ENCODE measurements around the gene SIT1. TPM values are rescaled to one million over a fixed set of nuclear protein-coding genes. Genes with fewer than 3 reads are reported as not detected.

The SIT1 gene
- polyA plus RNA-seq, 2 of the 4 experiments (the other 2 are of a cell fraction): not detected

DNA sequence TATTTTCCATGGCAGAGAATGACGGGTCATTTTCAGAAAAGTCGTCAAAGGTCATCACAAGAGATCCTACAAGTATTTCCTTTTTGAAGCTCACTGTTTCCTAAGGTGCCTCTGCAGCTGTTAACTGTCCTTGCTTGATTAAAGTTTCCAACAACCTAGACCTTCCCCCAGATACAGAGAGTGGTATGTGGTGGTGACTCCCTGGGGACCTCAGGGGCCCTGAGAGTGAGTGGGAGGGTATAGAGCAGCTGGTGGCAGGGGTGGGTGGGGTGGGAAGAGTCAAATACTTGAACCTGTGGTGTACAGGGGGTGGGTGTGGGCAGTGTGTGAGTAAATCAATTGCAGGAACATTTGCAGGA is 31.0 kb downstream of the SIT1 start:
- POLR2A ChIA-PET: interaction anchor here (0.6 kb wide), 2 partner anchors 33 to 973 kb away, joined by 3 read pairs; no protein-coding TSS in a partner anchor
- Histone ChIP-seq H3K4me2 (no peak overlapping the region), H3K9me3 (no peaks in the 10 kb centered on the region), H3K4me3 (no peak overlapping the region), H3K27ac (no peak overlapping the region), H3K4me1 (no peaks in the 10 kb centered on the region)
- TF ChIP-seq MAFK (IDR thresholded peaks at IDR 0.05; ENCODE audit: partially characterized antibody): no peak
- TF ChIP-seq ZC3H11A (IDR thresholded peaks at IDR 0.05): no peak
- TF ChIP-seq CEBPB (IDR thresholded peaks at IDR 0.05): no peak
- 63% methylated on average over 2 of the region's 2 CpGs for WGBS (ENCODE audit: missing lambda C conversion rate)
- CTCF ChIA-PET: interaction anchor here (0.9 to 2.5 kb wide), 8 partner anchors 9 to 635 kb away, joined by 3 to 22 read pairs (median 4); partner anchors contain the start of genes CCDC107 and RMRP
- ATAC-seq (no peak), DNase-seq (ENCODE audit: low read depth in 1 of 2, low spot score in 1 of 2) (no peak), FAIRE-seq (no peak)

DNA sequence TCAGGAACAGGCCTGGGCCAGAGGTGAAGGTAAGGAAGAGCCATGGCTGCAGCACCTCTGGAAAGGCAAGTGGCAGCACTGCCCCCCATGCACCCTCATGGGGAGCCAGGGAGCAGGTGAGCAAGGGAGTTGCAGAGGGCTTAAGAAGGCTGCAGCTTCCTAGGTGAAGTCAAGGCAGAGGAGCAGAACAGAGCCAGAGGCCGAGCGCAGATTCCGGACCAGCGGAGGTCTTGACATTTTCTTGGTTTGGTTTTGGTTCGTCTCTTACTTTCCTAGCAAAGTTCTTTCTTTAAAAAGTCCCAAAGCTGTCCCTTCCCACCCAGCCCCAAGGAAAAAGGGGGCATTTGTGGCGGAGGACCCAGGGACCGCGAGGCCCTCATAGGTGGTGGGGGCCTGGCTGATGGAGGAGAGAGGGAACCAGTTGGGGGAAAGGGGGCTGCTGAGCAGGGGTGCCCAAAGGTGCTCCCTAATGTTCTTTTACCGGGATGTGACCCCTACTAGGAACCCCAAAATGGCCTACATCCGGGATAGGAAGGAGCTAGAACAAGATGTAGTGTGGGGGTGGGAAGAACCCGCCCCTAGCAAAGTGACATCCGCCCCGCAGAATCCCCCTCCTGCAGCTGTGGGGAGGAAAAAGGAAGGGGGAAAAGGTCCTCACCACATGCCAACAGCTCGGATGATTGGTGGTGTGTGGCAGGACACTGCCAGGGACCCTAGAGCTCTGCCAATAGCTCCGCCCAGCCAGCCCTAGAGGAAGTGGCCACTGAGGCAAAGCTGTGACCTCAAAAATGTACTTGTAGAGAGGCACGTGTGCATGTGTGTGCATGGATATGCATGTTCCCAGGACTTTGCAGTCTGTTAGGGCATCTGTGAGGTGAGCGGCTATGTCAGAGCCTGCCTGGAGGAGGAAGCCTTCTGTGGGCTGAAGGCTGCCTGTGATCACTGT is 31.6 kb downstream of the SIT1 start:
- Histone ChIP-seq H3K9me3 (no peaks in the 10 kb centered on the region), H3K4me1 (no peaks in the 10 kb centered on the region), H3K4me3 (no peak overlapping the region), H3K27ac (no peak overlapping the region), H3K4me2 (no peak overlapping the region)
- POLR2A ChIA-PET: no interaction called here
- no peak for DNase-seq (ENCODE audit: low read depth in 1 of 2, low spot score in 1 of 2)
- WGBS (ENCODE audit: missing lambda C conversion rate): 80% methylated on average over 16 of the region's 17 CpGs
- TF ChIP-seq HES2 (IDR thresholded peaks at IDR 0.05) (no peak), RCOR1 (IDR thresholded peaks at IDR 0.05; ENCODE audit: low read depth, low read length) (no peak), JUN (IDR thresholded peaks at IDR 0.05) (no peak), MYC (IDR thresholded peaks at IDR 0.05; ENCODE audit: borderline replicate concordance, low read length) (no peak), PHF8 (IDR thresholded peaks at IDR 0.05; ENCODE audit: borderline replicate concordance, low read depth) (no peak), MAZ (IDR thresholded peaks at IDR 0.05; ENCODE audit: borderline replicate concordance, low read depth, low read length) (no peak), HOXB5 (CRISPR knock-in tag; IDR thresholded peaks at IDR 0.05) (no peak), BHLHE40 (IDR thresholded peaks at IDR 0.05; ENCODE audit: low read depth, low read length) (no peak), KDM5A (IDR thresholded peaks at IDR 0.05) (no peak), ZC3H11A (IDR thresholded peaks at IDR 0.05) (no peak), ZNF302 (CRISPR knock-in tag; IDR thresholded peaks at IDR 0.05) (no peak), POLR2A (IDR thresholded peaks at IDR 0.05; ENCODE audit: low read length) (no peak)
- TF ChIP-seq, protein P1, sequence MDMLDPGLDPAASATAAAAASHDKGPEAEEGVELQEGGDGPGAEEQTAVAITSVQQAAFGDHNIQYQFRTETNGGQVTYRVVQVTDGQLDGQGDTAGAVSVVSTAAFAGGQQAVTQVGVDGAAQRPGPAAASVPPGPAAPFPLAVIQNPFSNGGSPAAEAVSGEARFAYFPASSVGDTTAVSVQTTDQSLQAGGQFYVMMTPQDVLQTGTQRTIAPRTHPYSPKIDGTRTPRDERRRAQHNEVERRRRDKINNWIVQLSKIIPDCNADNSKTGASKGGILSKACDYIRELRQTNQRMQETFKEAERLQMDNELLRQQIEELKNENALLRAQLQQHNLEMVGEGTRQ (IDR thresholded peaks at IDR 0.05): no peak
- ATAC-seq: no peak
- no peak for FAIRE-seq
- CTCF ChIA-PET: interaction anchor here (0.9 to 2.5 kb wide), 8 partner anchors 8 to 634 kb away, joined by 3 to 22 read pairs (median 4); partner anchors contain the start of genes CCDC107 and RMRP

DNA sequence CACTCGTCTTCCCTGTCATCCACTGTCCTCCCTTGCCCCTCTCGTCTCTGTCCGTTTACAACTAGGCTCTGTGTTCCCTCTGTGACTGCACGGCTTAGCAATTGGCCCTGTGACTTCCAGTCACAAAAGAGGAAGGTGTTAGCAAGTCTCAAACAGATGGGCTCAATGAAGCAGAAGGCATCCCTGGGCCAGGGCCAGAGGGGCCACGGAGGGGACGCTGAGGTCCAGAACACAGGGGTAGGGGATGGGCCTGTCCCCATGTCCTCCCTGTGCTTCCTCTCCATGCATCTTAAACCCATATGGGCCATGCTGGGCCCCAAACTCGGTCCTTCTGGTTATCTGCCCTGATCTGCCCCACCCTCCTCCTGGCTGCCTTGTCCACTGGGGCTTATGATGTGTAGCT is 32.4 kb downstream of the SIT1 start, which contains the start of gene CD72:
Gene CD72, minus strand, starts transcription at position 89 of the 403 bp plus-strand sequence. CDS start 110 bp downstream, outside the sequence.
- Histone ChIP-seq H3K9me3 (no peaks in the 10 kb centered on the region), H3K27ac (no peak within 1 kb of the TSS), H3K4me3 (no peak within 1 kb of the TSS), H3K4me2 (peak within 1 kb of the TSS; percentile 12; the same call in 1 of the 3 replicates), H3K4me1 (no peaks in the 10 kb centered on the region)
- ChIA-PET POLR2A (no interaction called here), CTCF (interaction anchor here (1.4 to 2.3 kb wide), 3 partner anchors 11 to 28 kb away, joined by 3 to 9 read pairs (median 4); no protein-coding TSS in a partner anchor)
- no peak for TF ChIP-seq NFE2L2 (conservative IDR thresholded peaks at IDR 0.05; ENCODE audit: low read length)
- TF ChIP-seq CHD2 (IDR thresholded peaks at IDR 0.05; ENCODE audit: low read length, partially characterized antibody): no peak
- TF ChIP-seq HOXB5 (CRISPR knock-in tag; IDR thresholded peaks at IDR 0.05): no peak
- no peak for TF ChIP-seq FOSL2 (IDR thresholded peaks at IDR 0.05)
- TF ChIP-seq FOSL2 (CRISPR knock-in tag; IDR thresholded peaks at IDR 0.05): no peak
- TF ChIP-seq RARB (CRISPR knock-in tag; IDR thresholded peaks at IDR 0.05): no peak
- TF ChIP-seq CBX2 (IDR thresholded peaks at IDR 0.05; ENCODE audit: borderline replicate concordance, low read depth): no peak
- TF ChIP-seq, protein P2, sequence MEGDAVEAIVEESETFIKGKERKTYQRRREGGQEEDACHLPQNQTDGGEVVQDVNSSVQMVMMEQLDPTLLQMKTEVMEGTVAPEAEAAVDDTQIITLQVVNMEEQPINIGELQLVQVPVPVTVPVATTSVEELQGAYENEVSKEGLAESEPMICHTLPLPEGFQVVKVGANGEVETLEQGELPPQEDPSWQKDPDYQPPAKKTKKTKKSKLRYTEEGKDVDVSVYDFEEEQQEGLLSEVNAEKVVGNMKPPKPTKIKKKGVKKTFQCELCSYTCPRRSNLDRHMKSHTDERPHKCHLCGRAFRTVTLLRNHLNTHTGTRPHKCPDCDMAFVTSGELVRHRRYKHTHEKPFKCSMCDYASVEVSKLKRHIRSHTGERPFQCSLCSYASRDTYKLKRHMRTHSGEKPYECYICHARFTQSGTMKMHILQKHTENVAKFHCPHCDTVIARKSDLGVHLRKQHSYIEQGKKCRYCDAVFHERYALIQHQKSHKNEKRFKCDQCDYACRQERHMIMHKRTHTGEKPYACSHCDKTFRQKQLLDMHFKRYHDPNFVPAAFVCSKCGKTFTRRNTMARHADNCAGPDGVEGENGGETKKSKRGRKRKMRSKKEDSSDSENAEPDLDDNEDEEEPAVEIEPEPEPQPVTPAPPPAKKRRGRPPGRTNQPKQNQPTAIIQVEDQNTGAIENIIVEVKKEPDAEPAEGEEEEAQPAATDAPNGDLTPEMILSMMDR (IDR thresholded peaks at IDR 0.05): no peak
- no peak for TF ChIP-seq FOXS1 (CRISPR knock-in tag; IDR thresholded peaks at IDR 0.05)
- no peak for TF ChIP-seq EP300 (IDR thresholded peaks at IDR 0.05)
- TF ChIP-seq CEBPB (IDR thresholded peaks at IDR 0.05): no peak
- no peak for ATAC-seq
- 68% methylated on average over 7 of the region's 7 CpGs for WGBS (ENCODE audit: missing lambda C conversion rate)
- no peak for FAIRE-seq
- DNase-seq (ENCODE audit: low read depth in 1 of 2, low spot score in 1 of 2): no peak
